H1 (cell line): ENCODE data around the gene ACTL10. TPM values are rescaled to one million over a fixed set of nuclear protein-coding genes. Genes with fewer than 3 reads are reported as not detected.

ENCODE experiments used
- ATF3 ChIP-seq: IDR thresholded peaks from 2 replicates; pipeline ENCODE4 v1.6.1; 2011; ENCODE audit warnings: low read depth, mild to moderate bottlenecking, low read length; ENCODE audit not compliant: insufficient read depth
- CHD7 ChIP-seq: fragments of 300-600 bp; sonication (generic); IDR thresholded peaks from 2 replicates; pipeline ENCODE4 v1.7.1; 2012; ENCODE audit warnings: low read length, moderate library complexity, mild to moderate bottlenecking, inconsistent platforms; ENCODE audit not compliant: insufficient replicate concordance
- RNF2 ChIP-seq: fragments of 200-900, 300-1000 bp; sonication (generic); IDR thresholded peaks from 2 replicates; pipeline ENCODE4 v1.7.1; 2016; ENCODE audit warnings: borderline replicate concordance, low read depth, mild to moderate bottlenecking, antibody characterized with exemption, low read length; ENCODE audit not compliant: poor library complexity, severe bottlenecking; ENCODE audit errors: missing control alignments
- ZNF274 ChIP-seq: IDR thresholded peaks from 2 replicates; pipeline ENCODE4 v1.7.0; 2012; ENCODE audit warnings: low read length, borderline replicate concordance; ENCODE audit errors: extremely low read depth
- polyA plus RNA-seq, 7 experiments: library from polyadenylated mRNA; depleted of rRNA in 3 of 7; stranded (reverse) in 5 of 7; unstranded in 2 of 7; fragments of >200 nt in 5 of 7; fragments of 200-250 nt in 2 of 7; gene quantifications; 1 replicate in 5 of 7; 2 replicates in 1 of 7; 4 replicates in 1 of 7; pipeline versions ENCODE4 v1.2.1 to v1.2.3, GENCODE V29; 2011 to 2013; ENCODE audit warnings: missing spikeins in 2 of 7, mixed read lengths in 2 of 7
- total RNA-seq: library from RNA; stranded (reverse); fragmentation: NEBNext Ultra II Directional; extraction: Animal tissue kit (Norgen Biotek cat#: 25700); gene quantifications from 2 replicates; pipeline ENCODE4 v1.2.1, GENCODE V29; 2021

The ACTL10 gene
- total and polyA plus RNA-seq, 2 of the 8 experiments (the other 6 are each of a cell fraction or from before 2014, with no cell fraction given) = 0.26 TPM; not detected in 1

GRCh38 chr20:33664762-33665144 lies 2.0 kb upstream of the ACTL10 start (continued):
- TF ChIP-seq CHD7 (no peak), RNF2 (no peak), ATF3 (no peak), ZNF274 (no peak)
